GM21576 (cell line): ENCODE data around the gene CPB2.

Source experiments
- ATAC-seq: cut with Tn5 transposase; IDR thresholded peaks from one replicate; pipeline ENCODE4 v1.9.1; 2021; ENCODE audit warnings: mild to moderate bottlenecking, moderate library complexity; ENCODE audit not compliant: unreplicated experiment

The CPB2 gene, protein sequence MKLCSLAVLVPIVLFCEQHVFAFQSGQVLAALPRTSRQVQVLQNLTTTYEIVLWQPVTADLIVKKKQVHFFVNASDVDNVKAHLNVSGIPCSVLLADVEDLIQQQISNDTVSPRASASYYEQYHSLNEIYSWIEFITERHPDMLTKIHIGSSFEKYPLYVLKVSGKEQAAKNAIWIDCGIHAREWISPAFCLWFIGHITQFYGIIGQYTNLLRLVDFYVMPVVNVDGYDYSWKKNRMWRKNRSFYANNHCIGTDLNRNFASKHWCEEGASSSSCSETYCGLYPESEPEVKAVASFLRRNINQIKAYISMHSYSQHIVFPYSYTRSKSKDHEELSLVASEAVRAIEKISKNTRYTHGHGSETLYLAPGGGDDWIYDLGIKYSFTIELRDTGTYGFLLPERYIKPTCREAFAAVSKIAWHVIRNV

DNA sequence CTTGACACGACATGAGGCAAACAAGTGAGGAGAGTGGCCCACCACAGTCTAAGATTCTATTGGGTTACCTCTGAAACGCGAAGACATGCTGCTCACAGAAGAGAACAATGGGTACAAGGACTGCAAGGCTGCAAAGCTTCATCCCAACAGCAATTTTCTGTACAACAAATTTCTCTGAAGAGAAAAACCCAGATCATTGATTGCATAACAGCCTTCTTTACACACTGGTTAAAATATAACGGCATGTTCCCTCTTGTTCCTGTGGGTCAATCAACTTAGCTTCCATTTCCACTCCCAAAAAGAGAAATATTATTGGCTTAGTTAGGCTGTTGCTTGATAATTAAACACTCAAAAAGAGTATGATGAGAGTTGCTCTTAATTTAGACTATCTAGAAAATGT lies at the start of gene CPB2:
Gene CPB2 (minus strand): TSS at position 166 of the 400 bp plus-strand sequence. CDS start 24 bp downstream, at position 142.
- no peak for ATAC-seq

DNA sequence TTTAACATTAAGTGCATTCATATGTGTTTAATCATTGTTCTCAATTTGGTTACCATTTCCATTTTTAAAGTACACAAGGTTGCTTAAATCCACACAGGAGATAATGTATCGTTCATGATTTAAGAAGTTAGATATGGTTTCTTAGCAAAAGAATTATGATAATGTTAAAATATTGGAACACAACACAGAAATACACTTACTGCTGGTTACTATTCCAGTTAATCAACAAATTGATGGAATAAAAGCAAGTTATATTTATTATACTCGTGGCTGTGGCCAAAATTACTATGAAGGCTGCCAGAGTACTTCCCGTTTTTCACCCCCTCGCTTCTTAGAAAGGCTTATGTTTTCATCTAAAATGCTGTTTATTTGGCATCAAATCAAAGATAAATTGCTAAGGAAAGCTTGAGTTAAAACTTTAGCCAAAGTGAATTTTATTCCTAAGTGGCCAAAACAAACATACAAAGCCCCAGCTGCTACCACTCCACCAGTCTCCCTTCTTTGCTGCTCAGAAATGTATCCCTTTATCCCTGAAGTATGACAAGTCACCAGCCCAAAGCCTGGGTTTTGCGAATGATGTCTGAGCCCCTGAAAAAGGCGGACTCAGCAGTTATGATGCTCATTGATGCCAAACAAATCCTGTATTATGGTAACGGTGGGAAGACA lies 49.4 kb upstream of the CPB2 start:
- ATAC-seq = no peak

DNA sequence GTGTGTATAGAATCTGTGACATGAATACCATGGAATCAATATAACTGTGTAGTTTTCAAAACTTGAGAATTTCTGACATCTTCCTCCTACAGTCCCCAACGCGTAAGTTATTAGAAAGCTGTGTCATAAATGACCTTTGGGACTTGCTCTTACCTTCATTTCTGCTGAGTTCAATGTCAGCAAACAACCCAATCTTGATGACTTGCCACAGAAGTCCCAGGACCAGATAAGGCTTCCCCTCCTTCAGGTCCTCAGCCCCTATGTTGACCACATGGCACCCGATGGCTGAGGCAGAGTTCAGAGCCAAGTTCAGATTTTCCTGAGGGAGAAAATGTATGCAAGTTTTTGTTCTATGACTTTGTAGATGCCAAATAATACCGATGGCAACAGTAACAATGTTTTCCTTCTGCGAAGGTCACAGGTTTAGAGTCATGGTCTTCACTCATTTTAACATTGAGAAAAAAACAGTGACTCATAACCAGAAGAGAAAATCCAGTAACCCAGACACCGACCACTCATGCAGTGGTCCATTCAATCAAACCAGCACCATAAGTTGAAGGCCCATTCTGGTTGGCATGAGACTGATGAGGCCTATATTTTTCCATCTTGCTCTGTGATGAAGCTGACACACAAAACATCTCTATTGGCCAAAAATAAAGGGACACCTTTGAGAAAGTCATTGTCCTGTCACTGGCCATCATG lies 47.9 kb upstream of the CPB2 start:
- no peak for ATAC-seq

DNA sequence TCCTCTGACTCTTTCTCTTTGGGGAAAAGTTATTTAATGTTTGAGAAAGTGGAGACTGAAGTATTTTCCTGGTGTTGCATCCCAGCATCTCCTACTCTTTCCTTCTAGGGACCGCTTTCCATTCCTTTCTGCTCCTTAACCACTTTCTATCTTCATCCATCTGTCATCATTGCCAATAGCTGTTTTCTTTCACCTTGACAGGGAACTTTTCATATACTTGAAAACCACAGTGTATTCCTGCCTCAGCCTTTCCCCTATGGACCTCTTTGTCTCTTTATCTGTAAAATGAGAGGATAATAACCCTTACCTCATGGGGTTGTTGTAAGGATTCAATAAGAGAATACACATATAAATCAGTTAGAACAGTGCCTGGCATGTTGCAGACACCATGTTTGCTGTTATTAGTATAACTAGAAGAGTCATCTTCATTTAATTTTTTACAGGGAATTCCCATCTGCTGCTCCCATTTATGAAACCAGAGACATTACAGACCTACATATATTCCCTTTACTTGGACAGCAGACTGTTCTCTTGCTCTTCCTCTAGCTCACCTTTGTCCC lies 45.4 kb upstream of the CPB2 start:
- no peak for ATAC-seq

DNA sequence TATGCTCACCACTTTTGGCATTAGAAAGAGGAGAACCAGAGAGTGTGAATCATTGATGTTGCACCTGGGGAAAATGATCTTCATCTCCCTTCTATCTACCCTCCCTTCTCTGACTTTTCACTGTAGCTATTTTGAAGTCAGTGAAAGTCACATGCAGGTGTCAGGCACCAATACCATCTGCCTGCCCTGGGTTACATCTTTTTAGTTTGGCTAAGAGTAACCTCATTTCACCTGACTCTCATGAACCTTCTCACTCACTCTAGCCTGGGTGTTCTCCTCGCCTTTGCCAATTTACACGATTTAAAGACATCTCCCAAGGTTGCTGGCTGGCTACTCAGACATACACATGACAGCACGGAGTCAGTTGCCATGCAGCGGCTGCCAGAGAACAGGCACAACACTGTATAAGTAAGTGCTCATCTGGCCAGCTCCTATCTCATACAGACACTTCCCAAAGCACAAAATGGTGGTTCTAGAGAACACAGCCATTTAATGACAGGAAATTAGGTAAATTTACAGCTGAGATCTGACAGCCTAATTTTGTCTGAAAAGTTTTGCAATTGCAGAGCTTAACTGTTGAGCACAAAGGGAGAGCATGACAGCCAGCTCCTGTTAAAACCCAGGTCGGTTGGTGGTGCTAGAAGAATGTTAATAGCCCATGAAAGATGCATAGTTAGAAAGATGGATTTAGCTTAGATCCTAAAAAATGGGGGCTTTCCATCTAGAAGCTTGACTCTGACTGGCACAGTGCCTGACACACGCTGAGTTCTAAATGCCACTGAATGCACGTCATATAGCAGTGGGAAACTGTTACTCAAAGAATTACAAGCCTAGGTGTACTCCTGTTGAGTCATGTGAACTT lies 44.7 kb upstream of the CPB2 start:
- ATAC-seq = no peak

DNA sequence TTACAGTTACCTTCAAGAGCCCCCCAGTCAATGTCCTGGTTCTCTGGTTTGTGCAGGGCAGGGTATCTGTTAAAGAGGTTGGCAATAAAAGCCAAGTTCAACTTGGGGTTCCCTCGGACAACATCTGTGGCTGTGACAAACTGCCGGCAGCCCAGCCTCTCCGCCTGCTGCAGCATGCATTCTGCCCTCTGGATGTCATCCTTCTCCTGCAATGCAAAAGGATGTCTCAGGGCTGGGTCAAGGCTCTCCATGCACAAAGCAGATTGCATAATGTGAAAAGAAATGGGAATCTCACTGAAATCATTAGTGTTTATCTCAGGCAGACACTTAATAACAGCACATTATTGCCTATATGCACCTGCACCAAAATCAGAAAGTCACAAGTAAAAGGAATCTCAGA lies 42.1 kb upstream of the CPB2 start:
- no peak for ATAC-seq

DNA sequence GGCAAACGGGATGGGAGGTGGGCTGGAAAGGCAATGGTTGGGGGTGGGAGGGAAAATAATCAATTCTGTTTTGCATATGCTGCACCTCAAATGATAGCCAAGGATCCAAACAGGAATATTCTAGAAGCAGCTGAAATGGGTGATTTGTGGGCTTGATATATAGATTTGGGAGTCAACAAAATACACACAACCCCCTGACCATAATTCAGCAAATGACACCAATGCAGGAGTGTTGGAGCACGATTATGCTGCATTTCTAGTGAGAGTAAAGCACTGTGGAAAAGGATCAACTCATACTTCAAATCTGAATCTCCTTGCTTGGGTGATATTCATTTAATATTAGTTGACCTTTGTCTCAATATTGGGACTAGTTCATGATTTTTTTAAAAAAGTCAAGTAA lies 41.1 kb upstream of the CPB2 start:
- ATAC-seq = no peak

DNA sequence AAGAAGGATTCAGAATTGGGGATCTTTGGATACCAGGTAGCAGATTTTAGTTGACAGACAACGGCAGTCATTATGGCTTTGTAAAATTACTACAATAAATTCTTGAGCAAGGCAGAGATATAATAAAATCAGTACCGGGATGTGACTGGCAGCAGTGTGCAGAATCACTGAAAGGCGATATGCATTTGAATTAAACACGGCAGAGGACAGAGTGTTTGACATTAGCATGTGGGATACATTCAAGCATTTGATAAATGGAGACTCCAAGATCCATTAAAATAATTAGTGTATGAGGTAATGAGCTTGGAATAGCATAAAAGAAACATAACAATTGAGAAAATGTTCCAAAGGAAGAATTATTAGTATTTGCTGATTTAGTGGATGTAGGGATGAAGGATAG lies 40.3 kb upstream of the CPB2 start:
- ATAC-seq = no peak

DNA sequence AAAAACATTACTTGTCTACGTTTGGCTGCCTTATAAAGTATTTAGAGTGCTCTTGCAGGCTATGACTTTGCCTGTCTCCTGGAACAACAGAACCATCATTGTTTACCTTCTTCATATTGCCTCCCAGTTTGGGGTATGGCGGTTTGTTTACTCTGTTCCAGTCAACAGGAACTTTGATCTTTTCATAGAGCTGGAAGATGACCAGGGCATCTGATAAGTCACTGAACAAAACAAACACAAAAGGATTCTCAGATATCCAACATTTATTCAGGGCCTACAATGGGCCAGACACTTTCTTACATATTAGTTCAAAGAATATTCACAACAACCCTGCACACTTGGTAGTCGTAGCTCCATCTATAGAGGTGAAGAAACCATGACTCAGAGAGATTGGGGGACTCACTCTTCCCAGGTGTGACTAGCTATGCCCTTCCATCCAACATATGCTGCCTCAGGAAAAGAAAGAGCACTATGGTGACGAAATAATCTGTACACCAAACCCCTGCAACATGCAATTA lies 38.4 kb upstream of the CPB2 start:
- ATAC-seq = no peak

DNA sequence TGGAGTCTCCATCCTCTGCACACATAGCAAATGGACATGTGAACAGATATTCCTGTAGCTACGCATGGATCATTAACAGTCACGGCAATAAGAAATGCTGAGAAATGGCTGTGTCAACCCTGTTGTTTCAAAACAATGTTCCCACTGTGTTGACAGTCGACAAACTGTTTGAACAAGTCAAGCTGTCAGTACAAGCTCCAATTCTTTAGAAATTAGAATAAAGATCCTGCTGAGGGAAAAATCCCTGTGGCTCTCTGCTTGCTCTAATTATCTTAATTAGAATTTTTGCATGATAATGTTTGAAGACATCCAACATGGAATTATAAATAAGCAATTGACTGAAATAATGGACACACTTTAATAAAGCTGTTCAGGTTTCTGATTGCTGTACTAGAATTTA lies 37.9 kb upstream of the CPB2 start:
- no peak for ATAC-seq

DNA sequence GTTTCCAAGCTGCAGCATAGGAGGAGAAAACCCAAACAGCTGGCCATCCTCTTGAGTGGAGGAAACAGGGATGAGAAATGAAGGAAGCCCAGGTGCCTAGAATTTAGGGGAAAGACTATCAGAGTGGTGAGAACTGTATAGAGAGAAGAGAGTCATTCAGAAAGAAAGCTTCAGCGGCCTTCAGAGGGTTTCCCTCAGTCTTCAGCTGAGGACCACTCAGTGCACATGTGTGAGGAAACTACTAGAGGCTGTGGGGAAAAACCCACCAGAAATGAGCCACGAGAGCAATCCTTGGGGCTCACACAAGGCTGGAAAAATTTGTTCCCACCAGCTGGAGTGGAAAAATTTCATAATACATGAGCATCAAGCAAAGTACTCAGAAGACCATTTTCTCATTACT lies 35.2 kb upstream of the CPB2 start:
- ATAC-seq = no peak

DNA sequence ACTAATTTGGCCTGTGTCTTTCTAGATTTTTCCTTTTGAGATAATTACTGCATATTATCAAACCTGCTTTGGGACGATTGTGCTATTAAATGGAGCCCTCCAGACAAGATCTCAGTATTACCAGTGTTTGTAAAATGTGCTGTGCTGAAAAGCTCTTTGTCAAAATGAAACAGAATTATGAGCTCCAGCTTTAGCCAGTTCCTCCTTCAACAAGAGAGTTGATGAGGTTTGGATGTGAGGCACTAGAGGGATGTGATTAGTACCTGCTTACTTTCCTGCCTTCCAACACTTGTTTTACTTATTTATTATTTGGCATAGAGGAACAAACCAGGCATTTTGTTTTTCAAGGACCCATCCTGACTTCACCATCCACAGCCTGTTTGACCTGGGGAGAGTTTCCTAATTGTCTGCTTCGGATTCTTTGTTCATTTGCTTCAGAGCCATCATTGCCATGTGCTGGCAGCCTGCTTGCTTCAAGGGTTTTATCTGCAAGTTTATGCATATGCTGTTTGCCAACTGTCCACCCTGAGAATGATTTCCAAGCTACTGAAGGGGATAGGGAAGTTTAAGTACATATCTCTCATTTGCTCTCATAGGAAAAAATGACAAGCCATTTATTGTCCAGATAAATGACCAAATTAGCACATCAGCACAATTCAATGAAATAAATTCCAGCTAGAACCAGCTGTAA lies 32.9 kb upstream of the CPB2 start:
- no peak for ATAC-seq

DNA sequence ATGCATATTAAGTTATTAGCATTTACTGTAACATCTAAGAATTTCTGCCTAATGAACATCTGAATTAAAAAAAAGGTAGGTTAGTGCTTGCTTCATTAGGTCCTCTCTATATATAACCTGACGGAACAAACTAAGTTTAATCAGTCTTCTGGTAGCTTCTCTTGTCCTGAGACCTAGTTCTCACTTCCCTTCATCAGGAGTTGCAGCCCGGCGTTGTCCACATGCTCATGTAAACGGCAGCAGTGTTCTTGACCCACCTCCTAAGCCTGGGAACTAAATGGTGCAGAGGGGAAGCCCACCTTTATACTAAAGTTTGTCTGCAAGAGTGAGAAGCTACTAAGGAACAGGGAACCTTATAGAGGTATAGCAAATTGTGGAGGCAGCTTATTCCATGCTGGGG lies 31.9 kb upstream of the CPB2 start:
- no peak for ATAC-seq

DNA sequence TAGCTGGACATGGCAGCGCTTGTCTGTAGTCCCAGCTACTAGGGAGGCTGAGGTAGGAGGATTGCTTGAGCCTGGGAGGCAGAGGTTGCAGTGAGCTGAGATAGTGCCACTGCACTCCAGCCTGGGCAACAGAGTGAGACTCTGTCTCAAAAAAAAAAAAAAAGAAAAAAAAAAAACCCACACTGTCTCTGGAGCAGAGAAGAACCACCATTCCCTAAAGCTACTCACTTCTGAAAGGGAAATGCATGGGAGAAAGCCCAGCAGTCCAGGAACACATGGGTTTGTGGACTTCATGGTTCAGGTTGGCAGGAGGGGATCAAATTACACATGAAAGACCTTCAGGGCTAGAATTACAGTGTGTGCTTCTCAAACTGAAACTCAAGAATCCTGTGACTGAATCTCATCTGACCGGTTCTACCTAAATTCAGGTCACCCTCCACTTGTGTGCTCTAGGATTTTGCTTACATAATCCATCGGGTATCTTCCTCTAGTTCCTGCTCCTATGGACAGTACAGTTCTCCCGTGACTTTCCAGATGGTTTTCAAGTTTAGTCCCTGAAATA lies 30.2 kb upstream of the CPB2 start:
- no peak for ATAC-seq

DNA sequence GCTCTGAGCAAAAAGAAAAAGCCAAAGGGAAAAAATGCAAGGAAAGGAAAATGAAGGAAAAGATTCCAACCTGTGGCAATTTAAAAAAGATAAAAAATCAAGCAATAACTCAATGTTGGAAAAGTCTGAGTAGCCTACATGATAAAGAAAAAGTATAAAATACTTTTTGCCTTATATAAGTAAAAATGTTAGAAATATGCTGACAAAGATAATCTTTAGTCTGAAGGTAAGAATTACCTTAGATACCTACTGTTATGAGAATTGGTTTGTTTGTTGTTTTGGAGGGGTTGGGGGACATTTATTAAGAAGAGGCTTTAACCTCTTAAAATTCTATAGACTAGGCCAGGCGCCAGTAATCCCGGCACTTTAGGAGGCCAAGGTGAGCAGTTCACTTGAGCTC lies 29.7 kb upstream of the CPB2 start:
- no peak for ATAC-seq

DNA sequence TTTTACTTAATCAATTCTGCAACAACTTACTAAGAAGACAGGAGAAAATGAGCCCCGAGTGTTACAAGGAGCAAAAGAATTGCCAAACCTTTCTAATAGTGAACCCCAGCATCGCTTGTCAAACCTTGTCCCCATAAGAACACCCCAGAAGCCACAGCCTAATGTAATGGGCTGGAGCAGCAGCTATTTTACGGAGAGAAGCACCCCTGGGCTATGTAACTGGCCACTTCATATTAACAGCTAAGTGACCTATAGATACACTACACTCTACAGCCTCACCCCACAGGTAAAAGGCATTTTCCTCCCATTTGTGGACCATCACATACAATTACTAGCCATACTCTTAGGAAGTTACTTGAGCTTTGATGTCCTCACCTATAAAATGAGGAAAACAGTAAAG lies 27.3 kb upstream of the CPB2 start:
- no peak for ATAC-seq

DNA sequence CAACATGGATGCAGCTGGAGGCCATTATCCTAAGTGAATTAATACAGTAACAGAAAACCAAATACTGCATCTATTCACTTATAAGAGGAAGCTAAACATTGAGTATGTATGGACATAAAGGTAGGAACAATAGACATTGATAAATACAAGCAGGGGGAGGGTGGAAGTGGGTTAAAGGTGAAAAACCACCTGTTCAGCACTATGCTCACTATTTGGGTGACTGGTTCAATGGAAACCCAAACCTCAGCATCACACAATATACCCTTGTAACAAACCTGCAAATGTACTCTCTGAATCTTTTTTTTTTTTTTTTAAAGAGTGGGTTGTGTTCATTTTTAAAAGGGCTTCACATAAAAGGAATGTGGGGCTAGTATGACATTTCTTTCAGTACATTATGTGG lies 26.9 kb upstream of the CPB2 start:
- ATAC-seq = no peak

DNA sequence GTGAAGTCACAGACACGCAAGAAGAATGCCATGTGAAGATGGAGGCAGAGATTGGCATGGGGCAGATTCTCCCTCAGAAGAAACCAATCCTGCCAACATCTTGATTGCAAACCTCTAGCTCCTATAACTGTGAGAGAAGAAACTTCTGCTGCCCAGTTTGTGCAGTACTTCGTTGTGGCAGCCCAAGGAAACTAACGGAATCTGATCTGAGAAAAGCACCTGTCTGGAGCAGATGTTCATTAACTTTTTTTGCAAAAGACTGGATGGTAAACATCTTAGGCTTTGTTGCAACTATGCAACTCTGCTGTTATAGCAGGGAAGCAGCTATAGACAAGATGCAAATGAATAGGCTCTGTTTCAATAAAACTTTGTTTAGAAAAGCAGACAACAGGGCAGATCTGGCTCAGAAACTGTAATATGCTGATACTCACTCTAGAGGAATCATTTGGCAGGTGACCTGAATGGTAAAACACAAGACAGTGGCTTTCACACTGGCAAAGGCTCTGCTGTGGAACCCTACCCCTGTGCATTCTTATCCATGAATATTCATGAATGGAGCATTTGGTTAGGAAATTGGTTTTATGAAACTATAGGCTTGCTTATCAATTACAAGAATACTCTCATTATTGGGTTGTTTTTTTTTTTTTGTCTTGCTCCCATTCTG lies 25.3 kb upstream of the CPB2 start:
- no peak for ATAC-seq

DNA sequence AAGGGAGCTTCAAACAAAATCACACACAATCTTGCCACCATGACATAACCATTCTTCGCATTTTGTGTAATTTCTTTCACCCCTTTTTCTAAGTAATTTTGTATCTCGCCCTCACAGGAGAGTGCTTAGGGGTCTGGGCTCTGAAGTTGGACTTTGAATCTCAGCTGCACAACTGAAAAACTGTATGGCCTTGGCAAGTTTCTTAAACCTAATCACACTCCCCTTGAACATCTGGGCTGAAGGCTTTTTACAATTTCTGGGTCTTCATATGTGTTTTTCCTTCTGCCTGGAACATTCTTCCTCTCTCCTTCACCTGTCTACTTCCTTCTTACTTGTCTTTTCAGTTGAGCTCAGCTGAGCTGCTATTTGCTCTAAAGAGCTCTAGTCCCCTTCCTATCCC lies 24.3 kb upstream of the CPB2 start:
- no peak for ATAC-seq
